Endothelial cell of hepatic sinusoid (primary cell): ENCODE data around the gene DNAJC5.

ENCODE experiments used
- in situ Hi-C: cut with HindIII; loops from 2 replicates; pipeline ENCODE4 v1.10.0; 2017; ENCODE audit warnings: low sequenced_read_pairs

DNAJC5 gene

DNA sequence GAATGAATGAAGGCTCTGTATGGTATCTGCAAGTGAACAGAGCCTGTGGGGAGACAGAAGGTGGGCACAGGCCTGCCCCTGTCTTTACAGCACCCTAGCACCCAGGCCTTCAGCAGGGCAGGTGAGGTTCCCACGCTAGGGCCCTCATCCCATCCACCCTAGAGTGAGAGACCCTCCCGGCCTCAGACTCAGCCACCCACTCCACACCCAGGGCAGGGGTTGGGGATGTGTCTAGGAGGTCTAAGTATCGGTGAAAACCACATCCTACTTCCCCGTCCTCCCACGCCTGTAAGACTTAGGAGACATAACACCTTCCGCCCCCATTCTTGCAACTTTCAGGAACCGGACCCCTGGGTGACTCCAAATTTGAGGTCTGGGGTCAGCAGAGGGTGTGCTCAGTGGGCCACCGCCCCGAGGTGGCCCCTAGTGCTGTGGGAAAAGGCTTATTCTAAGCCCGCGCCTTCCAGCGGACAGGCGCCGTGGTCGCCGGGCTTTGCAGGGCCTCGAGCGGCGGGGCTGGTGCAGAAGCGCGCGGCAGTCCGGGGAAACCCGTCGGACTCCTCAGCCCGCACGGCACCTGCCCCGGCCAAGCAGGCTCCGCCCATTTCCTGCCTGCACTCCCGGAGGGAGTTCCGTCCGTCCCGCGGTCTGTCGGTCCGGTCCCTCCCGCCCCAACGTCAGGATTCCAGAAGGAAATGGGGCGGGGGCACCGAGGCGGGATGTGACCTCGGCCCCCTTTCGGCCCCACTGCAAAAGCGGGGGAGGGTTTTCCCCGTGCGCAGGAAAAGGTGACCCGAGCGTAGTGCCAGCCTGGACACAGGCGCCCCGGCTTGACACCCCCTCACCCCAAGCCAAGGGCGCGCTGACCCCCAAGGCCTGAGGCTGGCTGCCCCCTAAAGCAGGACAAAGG lies 83.6 kb downstream of the DNAJC5 start:
- in situ Hi-C loops = no loop called here

GRCh38 chr20:63979229-63979556 lies 84.3 kb downstream of the DNAJC5 start:
- in situ Hi-C loops = no loop called here

- in situ Hi-C loops = no loop called here
These were observed 84.8 kb downstream of the DNAJC5 start, which contains the start of gene SAMD10 for GRCh38 chr20:63979557-63980316. Gene SAMD10, minus strand, starts transcription at chr20:63979642. Its CDS starts 175 bp downstream, at chr20:63979467.

DNA sequence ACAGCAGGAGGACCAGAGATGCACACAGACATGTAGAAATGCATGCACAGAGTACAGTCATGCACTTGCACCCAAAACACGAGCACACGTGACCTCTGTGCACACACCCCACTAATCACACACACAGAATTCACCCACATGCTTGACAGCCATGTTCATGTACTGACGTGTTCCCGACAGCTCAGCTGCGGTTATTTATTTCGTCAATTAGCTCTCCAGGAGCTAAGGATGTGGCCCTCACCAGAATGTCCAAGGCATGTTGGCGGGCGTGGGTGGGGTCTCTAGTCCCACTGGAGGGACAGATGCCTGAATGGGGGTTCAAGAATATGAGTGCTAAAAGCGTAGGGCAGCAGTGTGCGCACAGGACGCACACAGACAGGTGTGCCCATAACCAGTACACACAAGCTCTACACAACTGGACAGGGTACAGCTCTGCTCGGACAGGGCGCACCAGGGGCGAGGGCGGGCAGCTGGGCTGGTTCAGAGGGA lies 85.4 kb downstream of the DNAJC5 start:
- in situ Hi-C loops = no loop called here

DNA sequence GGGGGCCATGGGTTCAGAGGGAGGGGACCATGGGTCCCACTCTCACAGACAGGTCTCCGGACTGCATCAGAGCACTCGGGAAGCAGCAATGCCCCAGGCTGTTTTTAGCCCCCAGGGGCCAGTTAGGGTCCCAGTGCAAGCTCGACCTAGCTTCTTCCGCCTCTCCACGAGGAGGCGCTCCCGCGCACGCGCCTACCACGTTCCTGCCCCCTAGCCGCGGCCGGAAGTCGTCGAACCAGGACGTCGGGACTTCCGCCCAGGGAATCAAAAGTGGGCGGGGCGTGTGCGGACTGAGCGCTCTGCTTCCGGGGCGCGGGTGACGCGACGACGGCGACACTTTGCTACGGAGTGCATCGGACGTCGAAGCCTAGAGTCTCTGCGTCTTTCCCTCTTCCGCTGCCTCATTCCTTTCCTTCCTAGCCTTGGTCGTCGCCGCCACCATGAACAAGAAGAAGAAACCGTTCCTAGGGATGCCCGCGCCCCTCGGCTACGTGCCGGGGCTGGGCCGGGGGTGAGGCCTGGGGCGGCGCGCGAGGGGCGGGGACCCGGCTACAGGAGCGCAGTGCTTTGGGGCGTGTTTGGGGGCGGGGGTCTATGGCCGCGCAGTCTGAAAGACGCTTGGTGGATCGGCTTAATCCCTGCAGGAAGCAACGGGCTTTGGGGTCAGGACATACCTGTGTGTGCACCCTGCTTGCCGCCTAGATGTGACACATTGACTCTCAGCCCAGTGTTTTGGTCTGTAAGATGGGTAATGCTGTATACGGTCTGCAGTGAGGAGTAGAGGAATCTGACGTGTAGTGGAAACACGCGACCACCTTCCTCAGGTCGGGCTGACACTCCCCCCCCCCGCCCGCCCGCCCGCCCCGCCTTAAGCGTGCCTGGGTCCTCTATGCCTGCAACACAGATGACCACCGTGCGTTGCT lies 86.1 kb downstream of the DNAJC5 start, which contains the start of gene PRPF6:
Gene PRPF6 (plus strand): TSS at position 327 of the 923 bp plus-strand sequence. CDS start 114 bp downstream, at position 441.
- in situ Hi-C loops = no loop called here

- in situ Hi-C loops = no loop called here
These were observed 88.0 kb downstream of the DNAJC5 start for GRCh38 chr20:63982937-63983336.
